HUES6 (cell line): ENCODE measurements around the gene B3GNT9.

Experiments used
- H3K27ac ChIP-seq: 2 replicates; pipeline ENCODE4 v1.7.0; 2013; ENCODE audit warnings: low read depth, mild to moderate bottlenecking, low read length, inconsistent platforms
- H3K27me3 ChIP-seq: 2 replicates; pipeline ENCODE4 v1.6.1; 2013; ENCODE audit warnings: low read length; ENCODE audit not compliant: control insufficient read depth, insufficient read depth
- H3K36me3 ChIP-seq: 2 replicates; pipeline ENCODE4 v1.6.1; 2013; ENCODE audit warnings: low read length; ENCODE audit not compliant: control insufficient read depth, insufficient read depth
- H3K4me1 ChIP-seq: 2 replicates; pipeline ENCODE4 v1.6.1; 2013; ENCODE audit warnings: low read length; ENCODE audit not compliant: control insufficient read depth, insufficient read depth
- H3K4me3 ChIP-seq: 2 replicates; pipeline ENCODE4 v1.5.1; 2013; ENCODE audit warnings: low read depth, low read length
- H3K9ac ChIP-seq: one replicate; pipeline ENCODE4 v1.6.1; 2013; ENCODE audit warnings: mild to moderate bottlenecking, low read length
- H3K9me3 ChIP-seq: 2 replicates; pipeline ENCODE4 v1.6.1; 2013; ENCODE audit warnings: low read depth, low read length; ENCODE audit not compliant: control insufficient read depth, insufficient read depth

B3GNT9 gene

GRCh38 chr16:67150833-67151396 is at the start of gene B3GNT9:
TSS of gene B3GNT9 (minus strand) at chr16:67150998. CDS start at chr16:67150485, 513 bp downstream.
- Histone ChIP-seq H3K27me3 (peaks cover 57% of the 10 kb centered on the region), H3K4me3 (peak within 1 kb of the TSS; percentile 76), H3K27ac (no peak within 1 kb of the TSS), H3K36me3 (peaks cover 33% of the 10 kb centered on the region), H3K9ac (peak within 1 kb of the TSS; percentile 10), H3K4me1 (0 out of 2 replicates have a peak, but pooled peaks cover 4% of the 10 kb centered on the region), H3K9me3 (no peaks in the 10 kb centered on the region)

GRCh38 chr16:67200491-67200890 is 49.7 kb upstream of the B3GNT9 start:
- Histone ChIP-seq H3K9ac (no peak overlapping the region), H3K27me3 (no peaks in the 10 kb centered on the region), H3K27ac (no peak overlapping the region), H3K36me3 (peaks cover 57% of the 10 kb centered on the region), H3K4me3 (no peak overlapping the region), H3K9me3 (no peaks in the 10 kb centered on the region), H3K4me1 (peaks cover 4% of the 10 kb centered on the region; the same call in 1 of the 2 replicates)

- Histone ChIP-seq H3K36me3 (peaks cover 64% of the 10 kb centered on the region), H3K9me3 (no peaks in the 10 kb centered on the region), H3K9ac (no peak overlapping the region)
Measured at GRCh38 chr16:67199808-67200198, 49.0 kb upstream of the B3GNT9 start.

GRCh38 chr16:67199011-67199807 is 48.4 kb upstream of the B3GNT9 start, which contains the start of gene ELMO3:
TSS of gene ELMO3 (plus strand) at chr16:67199131. CDS start at chr16:67199327, 196 bp downstream.
- Histone ChIP-seq H3K27me3 (no peaks in the 10 kb centered on the region), H3K36me3 (peaks cover 70% of the 10 kb centered on the region), H3K4me3 (peak within 1 kb of the TSS; percentile 92), H3K27ac (no peak within 1 kb of the TSS; the same call in 1 of the 2 replicates), H3K9me3 (no peaks in the 10 kb centered on the region), H3K4me1 (peaks cover 4% of the 10 kb centered on the region; the same call in 1 of the 2 replicates), H3K9ac (peak within 1 kb of the TSS; percentile 76)

More at GRCh38 chr16:67199808-67200198, 49.0 kb upstream of the B3GNT9 start:
- Histone ChIP-seq H3K27me3 (no peaks in the 10 kb centered on the region), H3K4me3 (peak overlapping the region; percentile 92), H3K27ac (no peak overlapping the region), H3K4me1 (peaks cover 4% of the 10 kb centered on the region; the same call in 1 of the 2 replicates)

GRCh38 chr16:67198238-67198734 is 47.5 kb upstream of the B3GNT9 start:
- Histone ChIP-seq H3K36me3 (peaks cover 70% of the 10 kb centered on the region), H3K4me3 (peak overlapping the region; percentile 92; the same call in 1 of the 2 replicates), H3K4me1 (peaks cover 5% of the 10 kb centered on the region; the same call in 1 of the 2 replicates), H3K27ac (no peak overlapping the region), H3K9ac (no peak overlapping the region), H3K27me3 (no peaks in the 10 kb centered on the region), H3K9me3 (no peaks in the 10 kb centered on the region)

GRCh38 chr16:67197704-67198103 is 46.9 kb upstream of the B3GNT9 start:
- Histone ChIP-seq H3K4me1 (peaks cover 10% of the 10 kb centered on the region; the same call in 1 of the 2 replicates), H3K27me3 (no peaks in the 10 kb centered on the region), H3K4me3 (no peak overlapping the region), H3K9ac (no peak overlapping the region), H3K9me3 (no peaks in the 10 kb centered on the region), H3K36me3 (peaks cover 66% of the 10 kb centered on the region), H3K27ac (no peak overlapping the region)

- H3K9ac ChIP-seq = no peak overlapping the region
- H3K4me3 ChIP-seq = no peak overlapping the region
- peaks cover 58% of the 10 kb centered on the region for H3K36me3 ChIP-seq
- peaks cover 11% of the 10 kb centered on the region; the same call in 1 of the 2 replicates for H3K4me1 ChIP-seq
- no peaks in the 10 kb centered on the region for H3K27me3 ChIP-seq
- H3K9me3 ChIP-seq = no peaks in the 10 kb centered on the region
- H3K27ac ChIP-seq = no peak overlapping the region
Measured at GRCh38 chr16:67196881-67197280, 46.1 kb upstream of the B3GNT9 start.

GRCh38 chr16:67195676-67196075 is 44.9 kb upstream of the B3GNT9 start:
- Histone ChIP-seq H3K4me3 (no peak overlapping the region), H3K27me3 (no peaks in the 10 kb centered on the region), H3K9ac (no peak overlapping the region), H3K27ac (no peak overlapping the region), H3K36me3 (peaks cover 50% of the 10 kb centered on the region), H3K9me3 (no peaks in the 10 kb centered on the region), H3K4me1 (peaks cover 11% of the 10 kb centered on the region; the same call in 1 of the 2 replicates)

- H3K9me3 ChIP-seq = no peaks in the 10 kb centered on the region
- H3K27me3 ChIP-seq = no peaks in the 10 kb centered on the region
- no peak overlapping the region for H3K9ac ChIP-seq
- no peak overlapping the region for H3K4me3 ChIP-seq
- H3K4me1 ChIP-seq = peaks cover 11% of the 10 kb centered on the region; the same call in 1 of the 2 replicates
- no peak overlapping the region for H3K27ac ChIP-seq
- peaks cover 50% of the 10 kb centered on the region for H3K36me3 ChIP-seq
Measured at GRCh38 chr16:67194260-67194659, 43.5 kb upstream of the B3GNT9 start.

- Histone ChIP-seq H3K36me3 (peaks cover 50% of the 10 kb centered on the region), H3K27me3 (no peaks in the 10 kb centered on the region), H3K4me3 (peak overlapping the region; percentile 100; the same call in 1 of the 2 replicates), H3K9ac (no peak overlapping the region), H3K9me3 (no peaks in the 10 kb centered on the region), H3K4me1 (peaks cover 9% of the 10 kb centered on the region; the same call in 1 of the 2 replicates), H3K27ac (no peak overlapping the region)
Measured at GRCh38 chr16:67193536-67193935, 42.7 kb upstream of the B3GNT9 start.
